ENCODE measurements around the gene FBXL16.

The FBXL16 gene

DNA sequence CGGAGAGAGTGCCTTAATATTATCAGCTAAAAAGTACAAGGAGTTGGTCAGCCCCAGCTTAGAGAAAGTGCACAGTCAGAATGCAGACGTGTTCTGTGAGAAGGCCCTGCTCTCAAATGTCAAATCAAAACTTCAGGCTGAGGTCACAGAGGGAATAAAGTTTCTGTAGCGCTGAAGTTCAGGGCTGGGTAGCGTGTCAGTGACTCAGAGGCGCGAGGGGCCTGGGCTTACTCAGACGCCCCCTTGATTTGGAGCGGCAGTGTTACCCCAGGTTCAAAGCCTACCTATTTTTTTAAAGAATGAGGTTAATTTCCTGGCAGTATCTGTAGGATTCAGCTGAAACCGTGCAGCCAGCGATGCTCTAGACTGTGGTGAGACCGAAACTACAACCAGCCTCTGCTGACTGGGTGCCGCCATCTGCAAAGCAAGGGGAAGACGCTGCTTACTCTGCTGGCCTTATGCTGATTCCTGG lies 30.4 kb upstream of the FBXL16 start:
- in situ Hi-C loops (cut with MboI; ENCODE audit: low sequenced_read_pairs) = no loop called here

GRCh38 chr16:734981-735881 lies 29.6 kb upstream of the FBXL16 start:
- in situ Hi-C loops (cut with MboI; ENCODE audit: low sequenced_read_pairs) = no loop called here

GRCh38 chr16:734208-734980 lies 28.8 kb upstream of the FBXL16 start:
- in situ Hi-C loops (cut with MboI; ENCODE audit: low sequenced_read_pairs) = no loop called here

DNA sequence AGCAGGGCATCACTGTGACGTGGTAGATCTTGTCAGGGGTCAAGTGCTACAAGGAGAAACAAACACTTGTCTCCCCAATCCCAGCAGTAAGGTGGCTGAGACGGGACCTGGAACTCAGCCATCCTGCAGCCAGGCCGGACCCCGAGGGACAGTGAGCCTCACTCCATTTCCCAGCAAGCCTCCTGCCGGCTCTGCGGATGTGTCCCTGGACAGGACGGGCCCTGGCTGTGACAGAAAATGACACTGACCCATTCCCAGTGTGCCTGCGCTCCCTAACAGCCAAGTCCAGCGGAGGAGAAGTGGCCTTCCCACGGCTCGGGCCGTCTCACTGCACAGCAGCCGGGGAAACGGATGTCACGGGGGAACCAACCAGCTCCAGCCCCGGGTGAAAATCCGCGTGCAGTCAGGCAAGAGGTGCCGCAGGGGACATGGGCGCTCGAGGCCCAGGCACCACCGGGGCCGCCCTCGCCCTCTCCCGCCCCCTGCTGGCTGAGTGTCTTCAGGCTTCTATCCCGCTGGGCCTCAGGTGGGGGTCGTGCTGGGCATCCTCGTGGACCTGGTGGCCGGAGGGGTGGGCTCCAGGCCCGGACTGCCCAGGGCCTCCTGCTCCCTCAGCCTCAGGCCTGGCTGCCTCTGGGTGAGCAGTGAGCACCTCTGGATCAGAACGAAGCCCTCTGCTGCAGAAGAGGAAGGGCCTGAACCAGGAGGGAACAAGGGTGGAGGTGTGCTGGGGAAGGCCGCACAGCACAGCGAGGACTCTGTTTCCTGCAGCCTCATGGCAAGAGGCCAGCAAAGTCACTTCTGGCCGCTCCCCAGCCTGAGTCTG lies 28.0 kb upstream of the FBXL16 start:
- in situ Hi-C loops (cut with MboI; ENCODE audit: low sequenced_read_pairs) = no loop called here

- in situ Hi-C loops (cut with MboI; ENCODE audit: low sequenced_read_pairs) = no loop called here
Observed at GRCh38 chr16:732936-733335, 27.3 kb upstream of the FBXL16 start.

- in situ Hi-C loops (cut with MboI; ENCODE audit: low sequenced_read_pairs) = no loop called here
Observed at GRCh38 chr16:732332-732731, 26.7 kb upstream of the FBXL16 start.

- in situ Hi-C loops (cut with MboI; ENCODE audit: low sequenced_read_pairs) = no loop called here
Observed at GRCh38 chr16:730666-731509, 25.3 kb upstream of the FBXL16 start.

DNA sequence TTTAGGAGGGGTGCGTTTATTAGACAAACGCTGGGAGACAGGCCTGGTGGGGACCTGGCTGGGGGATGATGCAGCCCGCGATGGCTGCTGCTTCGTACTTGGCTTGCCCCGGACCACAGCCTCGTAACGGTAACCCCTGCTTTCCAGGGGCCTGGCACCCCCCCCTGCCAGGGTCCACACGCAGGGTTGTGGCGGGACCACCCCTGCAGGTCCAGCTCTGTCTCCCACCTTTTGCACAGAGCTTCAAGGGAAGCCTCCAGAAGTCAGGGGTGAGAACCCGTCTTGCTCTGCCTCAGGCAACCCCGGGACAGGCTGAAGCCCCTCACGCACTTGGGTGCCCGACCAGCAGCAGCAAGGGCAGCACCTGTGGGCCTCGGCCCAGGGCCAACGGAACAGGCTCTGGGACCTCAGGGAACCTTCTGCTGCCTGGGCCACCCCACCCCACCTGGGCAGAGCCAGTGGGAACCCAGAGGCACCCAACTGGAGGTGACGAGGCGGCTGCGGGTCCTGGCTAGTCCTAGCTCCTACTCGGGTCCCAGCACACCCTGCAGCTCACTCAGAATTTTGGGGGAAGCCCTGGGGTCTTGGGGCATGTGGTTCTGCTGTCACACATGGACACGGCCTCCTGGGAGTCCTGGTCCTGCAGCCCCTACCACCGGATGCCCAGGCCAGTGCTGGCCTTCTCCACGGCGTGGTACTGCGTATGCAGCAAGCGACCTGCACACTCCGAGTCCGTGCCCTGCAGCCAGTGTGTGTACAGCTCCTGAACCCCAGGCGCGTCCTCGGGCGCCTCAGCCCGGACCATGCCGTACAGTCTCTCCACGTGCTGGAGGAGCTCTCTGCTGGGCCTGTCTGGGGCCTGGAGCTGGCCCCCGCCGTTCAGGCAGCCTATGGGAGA lies 24.4 kb upstream of the FBXL16 start:
- in situ Hi-C loops (cut with MboI; ENCODE audit: low sequenced_read_pairs) = no loop called here

DNA sequence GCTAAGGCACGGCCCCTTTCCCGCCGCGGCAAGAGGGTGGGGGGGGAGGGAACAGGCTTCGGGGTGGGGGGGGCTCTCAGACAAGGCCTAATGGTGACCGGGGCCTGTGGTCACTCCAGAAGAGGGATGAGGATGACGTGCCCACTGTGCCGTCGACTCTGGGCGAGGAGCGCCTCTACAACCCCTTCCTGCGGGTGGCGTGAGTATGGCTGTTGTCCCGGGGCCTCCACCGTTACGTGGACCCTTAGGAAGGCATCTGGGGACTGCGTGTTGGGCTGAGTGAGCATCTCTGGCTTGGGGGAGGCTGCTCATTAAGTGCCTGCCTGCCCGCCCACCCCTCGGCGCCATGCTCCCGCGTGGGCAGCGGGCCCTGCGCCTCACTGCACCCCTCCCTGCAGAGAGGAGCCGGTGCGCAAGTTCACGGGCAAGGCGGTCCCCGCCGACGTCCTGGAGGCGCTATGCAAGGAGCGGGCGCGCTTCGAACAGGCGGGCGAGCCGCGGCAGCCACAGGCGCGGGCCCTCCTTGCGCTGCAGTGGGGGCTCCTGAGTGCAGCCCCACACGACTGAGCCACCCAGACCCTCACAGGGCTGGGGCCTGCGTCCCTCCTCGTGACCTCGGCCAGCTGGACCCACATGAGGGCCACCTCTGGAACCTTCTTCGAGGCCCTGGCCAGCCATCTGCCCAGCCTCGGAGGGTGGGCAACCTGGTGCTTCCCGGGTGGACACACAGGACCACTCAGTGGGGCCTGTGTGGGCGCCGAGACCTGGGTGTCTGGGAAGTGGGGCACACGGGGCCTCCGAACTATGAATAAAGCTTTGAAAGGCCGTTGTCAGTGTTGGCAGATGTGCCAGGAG lies 23.5 kb upstream of the FBXL16 start:
- in situ Hi-C loops (cut with MboI; ENCODE audit: low sequenced_read_pairs) = no loop called here

- in situ Hi-C loops (cut with MboI; ENCODE audit: low sequenced_read_pairs) = no loop called here
Observed at GRCh38 chr16:728131-728889, 22.7 kb upstream of the FBXL16 start.

DNA sequence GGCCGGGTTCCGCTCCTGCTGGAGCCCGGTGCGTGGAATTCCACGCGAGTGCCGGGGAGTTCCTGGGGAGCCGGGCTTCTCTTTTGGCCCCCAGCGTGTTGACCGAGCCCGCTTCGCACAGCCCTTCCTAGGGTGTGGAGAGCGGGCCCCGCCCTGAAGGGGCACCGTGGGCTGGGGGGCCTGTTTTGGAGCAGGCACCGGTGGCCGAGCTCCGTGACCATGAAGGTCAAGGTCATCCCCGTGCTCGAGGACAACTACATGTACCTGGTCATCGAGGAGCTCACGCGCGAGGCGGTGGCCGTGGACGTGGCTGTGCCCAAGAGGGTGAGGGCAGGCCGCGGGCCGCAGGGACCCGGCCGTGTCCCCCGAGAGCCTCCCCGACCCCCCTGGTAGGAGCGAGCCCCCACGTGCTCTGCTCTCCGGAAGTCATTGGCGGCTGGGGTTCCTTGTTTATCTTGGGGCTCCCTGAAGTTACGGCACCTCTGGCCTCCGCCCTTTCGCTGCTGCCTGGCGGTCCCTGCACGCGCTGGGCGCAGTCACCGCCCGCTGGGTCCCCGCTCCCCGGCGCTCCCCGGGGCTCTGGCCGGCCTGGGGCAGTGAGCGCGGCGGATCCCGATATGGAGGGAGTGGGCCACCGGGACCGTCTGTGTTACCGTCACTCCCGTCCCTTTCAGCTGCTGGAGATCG lies 21.8 kb upstream of the FBXL16 start:
- in situ Hi-C loops (cut with MboI; ENCODE audit: low sequenced_read_pairs) = no loop called here

DNA sequence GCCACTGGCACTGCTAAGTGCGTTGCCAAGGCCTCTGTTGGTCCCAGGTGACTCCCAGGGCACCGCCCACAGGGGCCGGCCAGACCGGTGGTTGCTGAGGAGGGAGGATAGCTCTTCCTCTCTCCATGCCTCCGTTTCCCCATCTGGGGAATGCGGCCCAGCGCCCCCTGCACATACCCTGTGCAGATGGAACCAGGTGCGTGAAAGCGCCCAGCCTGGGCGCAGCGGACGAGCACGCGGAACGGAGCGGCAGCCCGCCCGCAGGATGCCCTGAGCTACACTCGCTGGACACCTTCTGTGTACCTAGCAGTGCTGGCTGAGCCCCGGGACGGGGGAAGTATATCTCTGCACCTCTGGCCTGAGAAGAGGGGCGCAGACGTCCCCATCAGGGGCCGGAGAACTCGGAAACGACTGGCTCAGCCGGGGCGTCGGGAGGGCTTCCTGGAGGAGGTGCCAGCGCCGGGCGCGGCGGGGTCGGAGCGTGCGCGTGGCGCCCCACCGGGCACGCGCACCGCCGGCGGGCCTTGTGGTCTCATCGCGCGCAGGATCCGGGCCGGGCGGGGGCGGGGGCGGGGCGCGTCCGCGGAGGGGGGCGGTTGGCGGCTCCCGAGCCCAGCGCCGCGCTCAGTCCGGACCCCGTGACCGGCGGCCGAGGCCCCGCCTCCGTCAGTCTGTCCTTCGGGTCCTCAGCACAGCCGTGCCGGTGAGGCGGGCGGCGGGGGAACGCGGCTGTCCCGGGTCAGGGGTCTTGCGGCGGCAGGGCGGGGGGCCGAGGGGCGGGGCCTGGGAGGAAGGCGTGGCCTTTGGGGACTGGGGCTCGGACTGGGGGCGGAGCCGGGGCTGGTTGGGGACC lies 21.1 kb upstream of the FBXL16 start, which contains the start of the genes CCDC78 and HAGHL:
Gene CCDC78, minus strand, starts transcription at position 6 of the 853 bp plus-strand sequence. CDS start 76 bp downstream, outside the sequence.
Gene HAGHL, plus strand, starts transcription at position 669 of the 853 bp plus-strand sequence. CDS start 404 bp downstream, outside the sequence.
- in situ Hi-C loops (cut with MboI; ENCODE audit: low sequenced_read_pairs) = no loop called here

DNA sequence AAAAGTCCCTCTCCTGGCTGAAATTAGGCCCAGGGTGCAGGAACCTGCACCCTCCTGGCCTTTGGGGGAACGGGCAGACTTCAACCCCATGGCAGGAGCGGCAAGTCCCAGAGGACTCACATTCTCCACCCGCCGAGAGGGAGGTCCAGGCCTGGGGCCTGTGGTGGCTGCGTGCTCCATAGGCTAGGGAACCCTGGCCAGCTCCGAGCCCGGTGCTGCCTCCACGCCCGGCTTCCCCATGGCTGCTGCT lies 20.5 kb upstream of the FBXL16 start:
- in situ Hi-C loops (cut with MboI; ENCODE audit: low sequenced_read_pairs) = no loop called here

DNA sequence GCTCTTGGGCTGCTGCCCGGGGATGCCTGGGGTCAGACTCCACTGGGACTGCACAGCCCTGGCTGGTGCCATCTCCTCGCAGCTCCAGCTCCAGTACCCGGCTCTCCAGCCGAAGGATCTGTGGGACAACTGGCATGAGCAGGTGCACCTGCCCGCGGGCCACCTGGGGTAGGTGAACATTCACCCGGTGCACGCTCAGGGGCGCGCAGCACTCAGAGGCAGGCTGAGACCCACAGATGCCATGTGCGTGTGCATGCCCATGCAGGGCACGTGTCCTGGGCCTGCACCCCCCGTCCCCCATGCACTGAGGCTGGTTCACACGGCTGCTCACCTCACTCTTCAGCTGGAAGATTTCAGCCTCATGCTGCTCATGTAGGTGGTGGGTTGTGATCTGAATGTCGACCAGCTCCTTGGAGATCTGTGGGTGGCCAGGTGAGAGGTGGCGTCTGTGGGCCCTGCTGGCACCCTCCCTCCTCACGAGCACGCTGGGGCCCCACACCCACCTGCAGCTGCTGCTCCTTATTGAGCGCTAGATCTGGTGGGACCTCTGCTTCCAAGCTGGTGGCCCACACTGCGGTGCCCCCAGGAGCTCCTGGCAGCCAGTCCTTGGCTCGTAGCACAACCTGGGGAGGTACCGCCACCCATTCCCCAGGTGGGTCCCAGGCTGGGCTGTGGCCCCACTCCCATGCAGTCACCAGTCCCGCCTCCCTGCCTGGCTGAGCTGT lies 20.0 kb upstream of the FBXL16 start:
- in situ Hi-C loops (cut with MboI; ENCODE audit: low sequenced_read_pairs) = no loop called here

- in situ Hi-C loops (cut with MboI; ENCODE audit: low sequenced_read_pairs) = no loop called here
Observed at GRCh38 chr16:725041-725376, 19.4 kb upstream of the FBXL16 start.
